Kidney capillary endothelial cell (primary cell): ENCODE data around the gene AP2B1.
"Not testable (repeated sequence)": the region's sequence is repeated elsewhere in the genome, so short reads cannot be mapped to it uniquely, and the experiment has no call there.

Experiments
- DNase-seq: peaks from one replicate; pipeline ENCODE4 v3.0.0-alpha.2; 2018; ENCODE audit warnings: low spot score

Gene AP2B1

GRCh38 chr17:35577830-35578196 lies 9.3 kb upstream of the AP2B1 start:
- no peak for DNase-seq

DNA sequence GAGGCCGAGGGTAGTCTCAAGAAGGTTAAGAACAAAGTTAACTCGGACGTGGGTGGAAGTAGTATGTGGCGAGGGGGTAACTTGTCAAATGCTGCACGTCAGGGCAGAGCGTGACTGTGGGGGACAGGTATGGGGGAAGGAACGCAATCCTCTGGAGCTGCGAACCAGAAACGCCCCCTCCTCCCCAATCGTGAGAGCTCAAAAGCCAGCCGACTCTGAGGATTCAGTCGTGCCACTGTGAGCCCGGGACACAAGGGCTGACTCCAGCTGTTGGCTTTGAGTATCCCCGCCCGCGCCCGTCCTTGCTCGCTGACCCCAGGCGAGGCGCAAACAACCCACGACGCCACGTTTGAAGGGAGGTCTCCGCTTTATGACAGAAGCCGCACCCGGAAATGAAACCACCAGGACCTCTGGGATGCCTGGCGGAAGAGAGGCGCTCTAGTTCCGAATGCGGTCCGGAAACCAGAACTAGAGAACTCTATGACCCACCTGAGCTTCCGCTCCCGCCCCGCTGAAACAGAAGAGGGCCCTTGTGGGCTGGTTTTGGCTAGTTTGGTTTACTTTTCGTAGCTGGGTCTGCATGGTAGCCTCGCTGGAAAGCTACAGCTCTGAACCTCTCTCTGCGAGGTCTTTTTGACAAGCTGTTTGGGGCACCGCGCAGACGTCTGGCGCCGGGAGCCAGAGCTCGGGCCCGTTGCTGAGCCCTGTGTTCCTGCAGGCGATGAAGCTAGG lies 8.8 kb upstream of the AP2B1 start, which contains the start of gene PEX12:
TSS of gene PEX12 (minus strand) at position 375 of the 732 bp plus-strand sequence. CDS start 550 bp downstream, outside the sequence.
- peak; percentile 77 for DNase-seq

GRCh38 chr17:35578929-35579432 lies 8.1 kb upstream of the AP2B1 start:
- DNase-seq, result no peak

- no peak for DNase-seq
Observed at GRCh38 chr17:35584061-35584460, 3.1 kb upstream of the AP2B1 start.

GRCh38 chr17:35586569-35587073 lies 501 bp upstream of the AP2B1 start:
- no peak for DNase-seq

DNA sequence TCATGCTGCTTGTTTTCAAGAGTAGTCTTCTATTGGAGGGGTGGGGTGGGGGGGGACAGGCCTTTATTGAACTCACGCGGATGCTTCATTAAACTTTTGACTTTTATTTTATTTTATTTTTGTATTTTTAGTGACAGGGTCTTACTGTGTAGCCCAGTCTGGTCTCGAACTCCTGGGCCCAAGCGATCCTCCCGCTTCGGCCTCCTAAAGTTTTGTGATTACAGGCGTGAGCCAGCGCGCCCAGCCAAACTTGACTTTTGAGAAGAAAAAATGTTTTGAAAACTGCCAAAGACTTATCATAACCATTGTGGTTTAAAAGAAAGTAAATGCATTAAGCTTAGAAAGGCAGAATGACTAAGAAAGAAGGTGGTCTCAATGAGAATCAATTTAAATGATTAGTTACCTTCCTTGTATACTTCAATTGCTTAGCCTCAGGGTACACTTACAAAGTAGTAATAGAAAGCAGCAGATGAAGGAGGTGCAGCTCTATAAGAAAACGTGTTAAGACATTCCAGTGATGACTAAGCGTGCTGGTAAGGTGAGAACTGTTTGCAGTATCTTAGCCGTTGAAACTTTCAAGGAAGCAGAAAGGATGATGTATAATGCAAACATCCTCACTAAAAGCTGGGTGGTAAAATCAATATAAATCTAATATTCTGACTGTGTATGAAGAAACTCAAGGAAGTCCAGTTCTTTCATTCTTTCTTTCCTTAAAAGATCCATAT lies 1.2 kb downstream of the AP2B1 start:
- DNase-seq, result peak; percentile 30

DNA sequence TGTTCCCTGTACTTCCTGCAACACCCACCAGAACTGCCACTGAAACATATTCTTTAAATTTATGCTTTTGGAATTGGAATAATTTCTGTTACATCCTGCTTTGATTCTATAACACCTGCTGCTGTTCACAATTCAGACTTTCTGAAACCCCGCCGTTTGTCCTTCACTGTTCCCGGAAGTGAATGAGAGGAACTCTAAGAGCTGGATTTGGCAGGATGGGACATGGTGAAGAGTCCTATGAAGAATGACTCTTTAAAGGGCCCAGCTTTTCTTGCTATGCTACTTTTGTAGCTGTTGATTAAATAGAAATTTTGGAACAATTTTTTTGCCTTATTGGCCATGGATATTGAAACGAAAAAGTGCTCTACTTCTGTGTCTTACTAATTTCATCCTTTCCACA lies 8.9 kb downstream of the AP2B1 start:
- no peak for DNase-seq

- no peak for DNase-seq
Observed at GRCh38 chr17:35596530-35597233, 9.6 kb downstream of the AP2B1 start.

- DNase-seq, result no peak
Observed at GRCh38 chr17:35597604-35598003, 10.5 kb downstream of the AP2B1 start.

GRCh38 chr17:35603674-35604073 lies 16.6 kb downstream of the AP2B1 start:
- DNase-seq, result no peak

DNA sequence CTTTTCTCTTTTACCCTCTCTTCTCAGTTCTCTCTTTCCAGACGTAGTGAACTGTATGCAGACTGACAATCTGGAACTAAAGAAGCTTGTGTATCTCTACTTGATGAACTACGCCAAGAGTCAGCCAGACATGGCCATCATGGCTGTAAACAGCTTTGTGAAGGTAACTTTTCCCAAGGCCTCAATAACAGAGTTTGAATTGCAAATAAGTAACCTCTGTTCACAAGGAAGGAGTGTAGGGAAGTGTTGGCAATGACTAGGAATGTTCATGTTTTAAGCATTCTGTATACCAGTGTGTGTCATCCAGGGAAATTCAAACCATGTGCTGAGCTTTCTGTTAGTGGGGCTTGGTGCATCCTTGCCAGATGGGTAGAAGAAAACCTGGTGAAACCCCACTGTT lies 18.6 kb downstream of the AP2B1 start:
- no peak for DNase-seq

- DNase-seq, result no peak
Observed at GRCh38 chr17:35607239-35607847, 20.2 kb downstream of the AP2B1 start.

- DNase-seq, result no peak
Observed at GRCh38 chr17:35609831-35610230, 22.7 kb downstream of the AP2B1 start.

- not testable (repeated sequence) for DNase-seq
Observed at GRCh38 chr17:35610746-35611145, 23.6 kb downstream of the AP2B1 start.

GRCh38 chr17:35612924-35613521 lies 25.9 kb downstream of the AP2B1 start:
- peak; percentile 40 for DNase-seq

GRCh38 chr17:35614810-35615209 lies 27.7 kb downstream of the AP2B1 start:
- no peak for DNase-seq

DNA sequence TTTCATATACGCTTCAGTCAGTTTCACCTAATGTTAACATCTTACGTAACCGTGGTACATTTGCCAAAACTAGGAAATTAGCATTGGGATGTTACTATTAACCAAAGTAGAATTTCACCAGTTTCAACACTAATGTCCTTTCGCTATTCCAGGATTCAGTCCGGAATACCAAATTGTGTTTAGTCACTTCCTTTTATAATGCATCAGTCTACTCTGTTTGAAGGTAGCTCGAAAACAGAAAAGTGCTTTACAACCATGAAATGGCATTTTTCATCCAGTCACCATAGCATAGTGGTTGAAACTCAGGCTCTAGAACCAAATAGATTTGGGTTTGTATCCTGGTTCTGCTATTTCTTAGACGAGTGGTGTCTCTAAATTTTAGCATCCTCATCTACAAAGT lies 29.4 kb downstream of the AP2B1 start:
- DNase-seq, result no peak

DNA sequence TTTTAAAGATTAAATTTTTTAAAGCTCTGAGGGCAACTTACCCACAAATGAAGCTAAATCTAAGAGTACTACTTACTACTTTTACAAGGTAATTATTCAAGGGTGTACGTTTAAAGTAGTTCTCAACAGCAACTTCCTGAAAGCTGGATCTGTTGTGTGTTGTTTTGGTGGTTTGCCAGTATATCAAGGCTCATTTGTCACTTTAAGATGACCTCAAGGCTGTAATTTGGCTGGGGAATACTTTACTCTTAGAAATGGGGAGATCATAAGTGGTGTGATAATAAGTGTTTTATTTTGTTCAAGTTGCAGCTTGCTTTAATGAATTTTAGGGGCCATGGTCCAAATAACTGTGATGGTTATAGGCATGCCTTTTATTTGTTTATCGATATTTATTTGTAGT lies 30.4 kb downstream of the AP2B1 start:
- DNase-seq, result no peak

DNA sequence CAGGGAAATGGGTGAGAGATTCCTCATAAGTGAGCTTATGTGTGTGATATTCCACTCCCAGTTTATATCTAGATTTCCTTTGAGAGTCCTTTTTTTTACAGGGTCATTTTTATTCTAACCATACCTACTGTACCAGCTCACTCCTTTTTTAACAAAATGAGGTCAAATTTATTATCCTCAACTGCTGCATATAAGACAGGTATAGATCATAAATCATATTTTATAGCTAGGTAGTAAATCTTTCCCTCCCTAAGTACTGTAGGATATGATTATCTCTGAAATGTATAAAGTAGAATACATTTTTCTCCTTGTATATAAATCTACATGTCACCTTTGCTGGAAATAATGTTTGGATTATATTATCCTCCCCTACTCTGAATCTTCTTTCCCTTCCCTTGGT lies 31.5 kb downstream of the AP2B1 start:
- no peak for DNase-seq

GRCh38 chr17:35621768-35622167 lies 34.6 kb downstream of the AP2B1 start:
- DNase-seq, result no peak

GRCh38 chr17:35627417-35627816 lies 40.3 kb downstream of the AP2B1 start:
- DNase-seq, result no peak
